Mucosa of stomach (tissue), 1 donor: ENCODE measurements around the gene MCC.
"Not testable (repeated sequence)": the region's sequence is repeated elsewhere in the genome, so short reads cannot be mapped to it uniquely, and the experiment has no call there.

Source experiments
- H3K27me3 ChIP-seq: one replicate; pipeline ENCODE4 v1.7.0; 2013; ENCODE audit warnings: mild to moderate bottlenecking, low read length; ENCODE audit not compliant: control insufficient read depth, insufficient read depth
- H3K36me3 ChIP-seq: one replicate; pipeline ENCODE4 v1.7.0; 2013; ENCODE audit warnings: low read length; ENCODE audit not compliant: control insufficient read depth, insufficient read depth
- H3K4me1 ChIP-seq: one replicate; pipeline ENCODE4 v1.7.0; 2013; ENCODE audit warnings: mild to moderate bottlenecking, low read length; ENCODE audit not compliant: control insufficient read depth, insufficient read depth
- H3K4me3 ChIP-seq: one replicate; pipeline ENCODE4 v1.7.0; 2013; ENCODE audit warnings: low read length
- H3K9ac ChIP-seq: one replicate; pipeline ENCODE4 v1.7.0; 2013; ENCODE audit warnings: mild to moderate bottlenecking, low read length, moderate library complexity
- H3K9me3 ChIP-seq: one replicate; pipeline ENCODE4 v1.7.0; 2013; ENCODE audit warnings: mild to moderate bottlenecking, low read length, moderate library complexity; ENCODE audit not compliant: control insufficient read depth
- donor health status: Pancreatic carcinoma.

MCC gene

GRCh38 chr5:113446358-113446927 lies 41.8 kb downstream of the MCC start:
- H3K9ac ChIP-seq, result no peak overlapping the region
- H3K9me3 ChIP-seq, result no peaks in the 10 kb centered on the region
- no peaks in the 10 kb centered on the region for H3K4me1 ChIP-seq
- H3K27me3 ChIP-seq, result no peaks in the 10 kb centered on the region
- no peak overlapping the region for H3K4me3 ChIP-seq
- H3K36me3 ChIP-seq, result no peaks in the 10 kb centered on the region

- H3K4me3 ChIP-seq, result no peak overlapping the region
- H3K4me1 ChIP-seq, result no peaks in the 10 kb centered on the region
- H3K9me3 ChIP-seq, result no peaks in the 10 kb centered on the region
- H3K27me3 ChIP-seq, result no peaks in the 10 kb centered on the region
- H3K9ac ChIP-seq, result no peak overlapping the region
- no peaks in the 10 kb centered on the region for H3K36me3 ChIP-seq
Measured at GRCh38 chr5:113437111-113437510, 51.1 kb downstream of the MCC start.

- no peak overlapping the region for H3K4me3 ChIP-seq
- H3K36me3 ChIP-seq, result no peaks in the 10 kb centered on the region
- H3K4me1 ChIP-seq, result no peaks in the 10 kb centered on the region
- H3K9me3 ChIP-seq, result no peaks in the 10 kb centered on the region
- no peak overlapping the region for H3K9ac ChIP-seq
- H3K27me3 ChIP-seq, result no peaks in the 10 kb centered on the region
Measured at GRCh38 chr5:113435575-113435974, 52.7 kb downstream of the MCC start.

- H3K4me1 ChIP-seq, result no peaks in the 10 kb centered on the region
- H3K27me3 ChIP-seq, result no peaks in the 10 kb centered on the region
- no peaks in the 10 kb centered on the region for H3K9me3 ChIP-seq
- no peaks in the 10 kb centered on the region for H3K36me3 ChIP-seq
- no peak within 1 kb of the TSS for H3K9ac ChIP-seq
- H3K4me3 ChIP-seq, result no peak within 1 kb of the TSS
Measured at GRCh38 chr5:113434889-113435288, 53.4 kb downstream of the MCC start, which contains the start of gene TSSK1B. Gene TSSK1B (minus strand): TSS chr5:113434989. CDS start chr5:113434839, 150 bp downstream.

GRCh38 chr5:113433862-113434612 lies 54.2 kb downstream of the MCC start:
- Histone ChIP-seq H3K27me3 (no peaks in the 10 kb centered on the region), H3K36me3 (no peaks in the 10 kb centered on the region), H3K4me1 (no peaks in the 10 kb centered on the region), H3K9me3 (no peaks in the 10 kb centered on the region), H3K4me3 (no peak overlapping the region), H3K9ac (no peak overlapping the region)

- Histone ChIP-seq H3K4me3 (no peak overlapping the region), H3K27me3 (no peaks in the 10 kb centered on the region), H3K4me1 (no peaks in the 10 kb centered on the region), H3K9me3 (no peaks in the 10 kb centered on the region), H3K9ac (no peak overlapping the region), H3K36me3 (no peaks in the 10 kb centered on the region)
Measured at GRCh38 chr5:113433071-113433470, 55.2 kb downstream of the MCC start.

- Histone ChIP-seq H3K4me3 (no peak overlapping the region), H3K27me3 (no peaks in the 10 kb centered on the region), H3K36me3 (no peaks in the 10 kb centered on the region), H3K9me3 (no peaks in the 10 kb centered on the region), H3K9ac (no peak overlapping the region), H3K4me1 (no peaks in the 10 kb centered on the region)
Measured at GRCh38 chr5:113427871-113428574, 60.2 kb downstream of the MCC start.

GRCh38 chr5:113425909-113426308 lies 62.3 kb downstream of the MCC start:
- no peak overlapping the region for H3K4me3 ChIP-seq
- H3K9ac ChIP-seq, result no peak overlapping the region
- H3K27me3 ChIP-seq, result no peaks in the 10 kb centered on the region
- no peaks in the 10 kb centered on the region for H3K4me1 ChIP-seq
- no peaks in the 10 kb centered on the region for H3K36me3 ChIP-seq
- no peaks in the 10 kb centered on the region for H3K9me3 ChIP-seq

GRCh38 chr5:113421693-113422092 lies 66.6 kb downstream of the MCC start:
- H3K4me3 ChIP-seq, result no peak overlapping the region
- H3K4me1 ChIP-seq, result no peaks in the 10 kb centered on the region
- H3K36me3 ChIP-seq, result no peaks in the 10 kb centered on the region
- no peaks in the 10 kb centered on the region for H3K9me3 ChIP-seq
- H3K27me3 ChIP-seq, result no peaks in the 10 kb centered on the region
- no peak overlapping the region for H3K9ac ChIP-seq

GRCh38 chr5:113405530-113405929 lies 82.7 kb downstream of the MCC start:
- no peaks in the 10 kb centered on the region for H3K4me1 ChIP-seq

GRCh38 chr5:113404269-113404668 lies 84.0 kb downstream of the MCC start:
- no peak overlapping the region for H3K9ac ChIP-seq
- H3K27me3 ChIP-seq, result no peaks in the 10 kb centered on the region
- H3K4me3 ChIP-seq, result no peak overlapping the region
- H3K9me3 ChIP-seq, result no peaks in the 10 kb centered on the region
- H3K36me3 ChIP-seq, result no peaks in the 10 kb centered on the region
- H3K4me1 ChIP-seq, result no peaks in the 10 kb centered on the region

More at GRCh38 chr5:113405530-113405929, 82.7 kb downstream of the MCC start:
- Histone ChIP-seq H3K9ac (no peak overlapping the region), H3K9me3 (no peaks in the 10 kb centered on the region), H3K36me3 (no peaks in the 10 kb centered on the region), H3K27me3 (no peaks in the 10 kb centered on the region), H3K4me3 (no peak overlapping the region)

- H3K9ac ChIP-seq, H3K27me3 ChIP-seq, H3K36me3 ChIP-seq, H3K9me3 ChIP-seq, H3K4me1 ChIP-seq, H3K4me3 ChIP-seq: not testable (repeated sequence)
Measured at GRCh38 chr5:113397986-113398385, 90.3 kb downstream of the MCC start.
